ENCODE data around the gene SPEF1. TPM values are rescaled to one million over a fixed set of nuclear protein-coding genes. Genes with fewer than 3 reads are reported as not detected.

Gene SPEF1
- total and polyA plus RNA-seq, 10 of the 15 experiments (the other 5 are each of a cell fraction or from before 2014, with no cell fraction given): 0.12 TPM; not detected in 9

- Histone ChIP-seq H3K9me3 (replicated peaks; ENCODE audit: control insufficient read depth, insufficient read depth, low read length) (no peaks in the 10 kb centered on the region; the same call in 2 of the 3 replicates), H2AFZ (ENCODE audit: control insufficient read depth, low read depth, low read length) (no peak overlapping the region), H3K27me3 (replicated peaks in 1 of 2; ENCODE audit: control insufficient read depth in 2 of 2, insufficient read depth in 2 of 2, low read length in 1 of 2) (peaks cover 12 to 16% of the 10 kb centered on the region in 2 experiments), H3K4me3 (no peak overlapping the region), H4K20me1 (ENCODE audit: control insufficient read depth, insufficient read depth) (no peaks in the 10 kb centered on the region), H3K27ac (ENCODE audit: control insufficient read depth, insufficient read depth) (no peak overlapping the region), H3K9ac (ENCODE audit: control insufficient read depth, insufficient read depth, low read length) (no peak overlapping the region), H3K4me1 (ENCODE audit: control insufficient read depth, insufficient read depth, low read length) (peaks cover 12% of the 10 kb centered on the region), H3K4me2 (ENCODE audit: control insufficient read depth, insufficient read depth) (no peak overlapping the region), H3K36me3 (ENCODE audit: control insufficient read depth in 2 of 2, insufficient read depth in 2 of 2, low read length in 1 of 2) (no peaks in the 10 kb centered on the region), H3K79me2 (ENCODE audit: control insufficient read depth, insufficient read depth, low read length) (no peaks in the 10 kb centered on the region)
- FAIRE-seq (no peak), ATAC-seq (no peak), DNase-seq (ENCODE audit: low read depth, low spot score) (no peak)
- in situ Hi-C loops (cut with MboI) (no loop called here), intact Hi-C loops (cut with micrococcal nuclease; ENCODE audit: unreplicated experiment) (no loop called here)
- BruUV-seq (replicated peaks): no TSS peak
- ChIA-PET SMC1A (ENCODE audit: uncharacterized antibody, unreplicated experiment) (no interaction called here), RAD21 (ENCODE audit: unreplicated experiment) (interaction anchor here (0.6 to 1.0 kb wide), 3 partner anchors 12 to 62 kb away, joined by 3 read pairs; partner anchors contain the start of genes ADISSP and AP5S1), POLR2A (interaction anchor here (1.0 kb wide), 1 partner anchor 10 kb away, joined by 4 read pairs; no protein-coding TSS in a partner anchor), CTCF (interaction anchor here (0.6 to 4.2 kb wide), 8 partner anchors 9 to 109 kb away, joined by 3 to 26 read pairs (median 3); partner anchors contain the start of gene ADISSP)
- 48% methylated on average over 18 of the region's 18 CpGs for WGBS (ENCODE audit: insufficient coverage, insufficient replicate concordance, low lambda C conversion rate, missing lambda C conversion rate)
- TF ChIP-seq IRF5 (IDR thresholded peaks at IDR 0.05; ENCODE audit: borderline replicate concordance) (no peak), PBX3 (IDR thresholded peaks at IDR 0.05; ENCODE audit: insufficient replicate concordance, low read depth, low read length) (no peak), IRF3 (IDR thresholded peaks at IDR 0.05) (no peak), PAX8 (IDR thresholded peaks at IDR 0.05) (no peak), RAD21 (IDR thresholded peaks at IDR 0.05; ENCODE audit: insufficient read depth, low read depth, low read length) (no peak), BRCA1 (IDR thresholded peaks at IDR 0.05; ENCODE audit: low read depth, low read length) (no peak), HDAC6 (IDR thresholded peaks at IDR 0.05; ENCODE audit: unreplicated experiment) (no peak), MEF2B (IDR thresholded peaks at IDR 0.05; ENCODE audit: partially characterized antibody, poor library complexity, severe bottlenecking) (no peak), KLF5 (IDR thresholded peaks at IDR 0.05; ENCODE audit: partially characterized antibody) (no peak), RELA (IDR thresholded peaks at IDR 0.05; ENCODE audit: borderline replicate concordance, partially characterized antibody) (no peak), ZNF687 (IDR thresholded peaks at IDR 0.05) (no peak), ZBED1 (IDR thresholded peaks at IDR 0.05; ENCODE audit: borderline replicate concordance) (no peak), HDAC2 (IDR thresholded peaks at IDR 0.05) (no peak), SREBF2 (IDR thresholded peaks at IDR 0.05; ENCODE audit: low read length) (no peak), ZBTB33 (IDR thresholded peaks at IDR 0.05) (no peak), PAX5 (IDR thresholded peaks at IDR 0.05; ENCODE audit: borderline replicate concordance, low read depth, low read length) (no peak)
These were observed 2.3 kb downstream of the SPEF1 start for GRCh38 chr20:3778976-3779375.
